ENCODE data around the gene KIR2DL4.
"Not testable (repeated sequence)": the region's sequence is repeated elsewhere in the genome, so short reads cannot be mapped to it uniquely, and the experiment has no call there.

KIR2DL4 gene

DNA sequence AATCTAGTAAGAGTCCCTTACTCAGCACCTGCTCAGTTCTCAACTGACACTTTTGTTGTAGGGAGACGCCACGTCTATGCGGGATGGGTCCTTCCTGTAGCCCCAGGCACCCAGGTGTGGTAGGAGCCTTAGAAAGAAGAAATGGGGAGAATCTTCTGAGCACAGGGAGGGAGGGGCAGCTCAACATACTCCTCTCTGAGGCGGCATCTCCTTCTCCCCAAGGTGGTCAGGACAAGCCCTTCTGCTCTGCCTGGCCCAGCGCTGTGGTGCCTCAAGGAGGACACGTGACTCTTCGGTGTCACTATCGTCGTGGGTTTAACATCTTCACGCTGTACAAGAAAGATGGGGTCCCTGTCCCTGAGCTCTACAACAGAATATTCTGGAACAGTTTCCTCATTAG lies 1.2 kb downstream of the KIR2DL4 start:
- DNase-seq (ENCODE audit: low read depth): no peak

- DNase-seq (ENCODE audit: low read depth): no peak
Observed at GRCh38 chr19:54805665-54806515, 2.5 kb downstream of the KIR2DL4 start.

DNA sequence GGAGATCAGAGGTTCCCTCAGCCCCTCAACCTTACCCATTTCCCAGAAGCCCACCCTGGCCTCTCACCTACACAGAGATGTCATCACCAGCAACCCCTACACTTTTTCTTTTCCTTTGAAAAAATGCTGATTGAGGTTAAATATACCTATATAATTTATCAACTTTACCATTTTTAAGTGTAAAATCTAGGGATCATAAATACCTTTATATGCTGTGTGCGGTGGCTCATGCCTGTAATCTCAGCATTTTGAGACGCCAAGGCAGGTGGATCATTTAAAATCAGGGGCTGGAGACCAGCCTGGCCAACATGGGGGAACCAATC lies 3.1 kb downstream of the KIR2DL4 start:
- no peak for DNase-seq (ENCODE audit: low read depth)

GRCh38 chr19:54814571-54814970 lies 11.2 kb downstream of the KIR2DL4 start:
- DNase-seq (ENCODE audit: low read depth): not testable (repeated sequence)

DNA sequence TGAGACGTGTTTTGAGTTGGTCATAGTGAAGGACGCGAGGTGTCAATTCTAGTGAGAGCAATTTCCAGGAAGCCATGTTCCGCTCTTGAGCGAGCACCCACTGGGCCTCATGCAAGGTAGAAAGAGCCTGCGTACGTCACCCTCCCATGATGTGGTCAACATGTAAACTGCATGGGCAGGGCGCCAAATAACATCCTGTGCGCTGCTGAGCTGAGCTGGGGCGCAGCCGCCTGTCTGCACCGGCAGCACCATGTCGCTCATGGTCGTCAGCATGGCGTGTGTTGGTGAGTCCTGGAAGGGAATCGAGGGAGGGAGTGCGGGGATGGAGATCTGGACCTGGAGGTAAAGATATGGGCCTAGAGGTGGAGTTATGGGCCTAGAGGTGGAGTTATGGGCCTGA lies 12.8 kb downstream of the KIR2DL4 start, which contains the start of gene KIR3DL1:
Gene KIR3DL1, plus strand, starts transcription at position 218 of the 400 bp plus-strand sequence.
- DNase-seq (ENCODE audit: low read depth): not testable (repeated sequence)

DNA sequence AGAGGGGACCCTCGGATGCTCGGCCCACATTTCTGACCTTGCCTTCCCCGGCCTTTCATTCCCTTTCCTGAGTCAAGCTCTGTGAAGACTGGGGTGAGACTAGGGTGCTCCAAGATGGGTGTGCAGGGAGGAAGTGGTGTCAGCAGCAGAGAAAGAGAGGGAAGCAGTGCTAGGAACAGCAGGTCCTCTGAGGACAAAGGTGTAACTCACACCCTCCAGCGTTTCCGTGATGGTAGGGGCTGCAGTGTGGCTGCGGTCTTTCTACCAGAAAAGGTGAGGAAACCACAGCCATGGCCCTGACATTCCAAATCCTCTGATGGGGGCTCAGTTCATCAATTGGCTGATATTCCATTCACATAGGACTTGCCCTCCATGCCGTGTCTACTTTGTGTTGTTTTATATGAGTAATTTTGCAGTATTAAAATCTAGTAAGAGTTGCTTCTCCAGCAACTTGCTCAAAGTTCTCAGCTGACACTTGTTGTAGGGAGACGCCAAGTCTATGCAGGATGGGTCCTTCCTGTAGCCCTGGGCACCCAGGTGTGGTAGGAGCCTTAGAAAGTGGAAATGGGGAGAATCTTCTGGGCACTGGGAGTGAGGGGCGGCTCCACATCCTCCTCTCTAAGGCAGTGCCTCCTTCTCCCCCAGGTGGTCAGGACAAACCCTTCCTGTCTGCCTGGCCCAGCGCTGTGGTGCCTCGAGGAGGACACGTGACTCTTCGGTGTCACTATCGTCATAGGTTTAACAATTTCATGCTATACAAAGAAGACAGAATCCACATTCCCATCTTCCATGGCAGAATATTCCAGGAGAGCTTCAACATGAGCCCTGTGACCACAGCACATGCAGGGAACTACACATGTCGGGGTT lies 14.5 kb downstream of the KIR2DL4 start:
- no peak for DNase-seq (ENCODE audit: low read depth)

DNA sequence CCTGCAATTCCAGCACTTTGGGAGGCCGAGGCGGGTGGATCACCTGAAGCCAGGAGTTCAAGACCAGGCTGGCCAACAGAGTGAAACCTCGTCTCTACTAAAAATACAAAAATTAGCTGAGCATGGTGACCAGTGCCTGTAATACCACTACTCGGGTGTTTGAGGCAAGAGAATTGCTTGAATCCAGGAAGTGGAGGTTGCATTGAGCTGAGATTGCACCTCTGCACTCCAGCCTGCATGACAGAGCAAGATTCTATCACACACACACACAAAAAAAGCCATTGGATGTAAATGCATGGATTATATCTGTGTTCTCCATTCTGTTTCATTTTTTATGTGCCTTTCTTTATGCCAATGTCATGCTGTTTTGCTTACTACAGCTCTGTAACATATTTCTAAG lies 21.0 kb downstream of the KIR2DL4 start:
- DNase-seq (ENCODE audit: low read depth): not testable (repeated sequence)

DNA sequence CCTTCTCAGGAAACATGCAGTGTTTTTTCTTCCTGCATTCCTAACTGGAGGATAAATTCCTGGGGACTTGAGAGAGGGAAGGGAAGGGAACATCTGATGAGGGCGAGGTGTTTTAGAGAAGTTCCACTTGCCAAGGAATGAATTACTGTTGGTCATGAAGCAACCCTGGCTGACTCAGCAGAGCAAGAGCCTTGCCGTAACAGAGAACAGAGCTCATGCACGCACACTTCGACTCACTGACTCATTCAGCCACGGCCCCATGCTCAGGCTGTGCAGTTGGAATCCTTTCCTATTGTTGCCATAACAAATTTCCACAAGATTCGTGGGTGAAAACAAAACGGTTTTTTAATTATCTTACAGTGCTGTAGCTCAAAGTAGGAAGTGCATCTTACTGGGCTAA lies 21.9 kb downstream of the KIR2DL4 start:
- not testable (repeated sequence) for DNase-seq (ENCODE audit: low read depth)

- DNase-seq (ENCODE audit: low read depth): not testable (repeated sequence)
Observed at GRCh38 chr19:54828064-54828463, 24.7 kb downstream of the KIR2DL4 start.

DNA sequence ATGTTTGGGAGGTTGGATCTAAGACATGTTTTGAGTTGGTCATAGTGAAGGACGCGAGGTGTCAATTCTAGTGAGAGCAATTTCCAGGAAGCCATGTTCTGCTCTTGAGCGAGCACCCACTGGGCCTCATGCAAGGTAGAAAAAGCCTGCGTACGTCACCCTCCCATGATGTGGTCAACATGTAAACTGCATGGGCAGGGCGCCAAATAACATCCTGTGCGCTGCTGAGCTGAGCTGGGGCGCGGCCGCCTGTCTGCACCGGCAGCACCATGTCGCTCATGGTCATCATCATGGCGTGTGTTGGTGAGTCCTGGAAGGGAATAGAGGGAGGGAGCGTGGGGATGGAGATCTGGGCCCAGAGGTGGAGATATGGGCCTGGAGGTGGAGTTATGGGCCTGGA lies 29.1 kb downstream of the KIR2DL4 start, which contains the start of gene KIR2DS4:
Gene KIR2DS4, plus strand, starts transcription at position 181 of the 400 bp plus-strand sequence.
- DNase-seq (ENCODE audit: low read depth): not testable (repeated sequence)

- DNase-seq (ENCODE audit: low read depth): not testable (repeated sequence)
Observed at GRCh38 chr19:54835126-54835525, 31.7 kb downstream of the KIR2DL4 start.

DNA sequence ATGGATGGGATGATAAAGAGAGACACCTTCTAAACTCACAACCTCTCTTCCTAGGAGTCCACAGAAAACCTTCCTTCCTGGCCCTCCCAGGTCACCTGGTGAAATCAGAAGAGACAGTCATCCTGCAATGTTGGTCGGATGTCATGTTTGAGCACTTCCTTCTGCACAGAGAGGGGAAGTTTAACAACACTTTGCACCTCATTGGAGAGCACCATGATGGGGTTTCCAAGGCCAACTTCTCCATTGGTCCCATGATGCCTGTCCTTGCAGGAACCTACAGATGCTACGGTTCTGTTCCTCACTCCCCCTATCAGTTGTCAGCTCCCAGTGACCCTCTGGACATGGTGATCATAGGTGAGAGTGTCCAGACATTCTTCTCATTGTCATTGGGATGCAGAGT lies 34.1 kb downstream of the KIR2DL4 start:
- not testable (repeated sequence) for DNase-seq (ENCODE audit: low read depth)

DNA sequence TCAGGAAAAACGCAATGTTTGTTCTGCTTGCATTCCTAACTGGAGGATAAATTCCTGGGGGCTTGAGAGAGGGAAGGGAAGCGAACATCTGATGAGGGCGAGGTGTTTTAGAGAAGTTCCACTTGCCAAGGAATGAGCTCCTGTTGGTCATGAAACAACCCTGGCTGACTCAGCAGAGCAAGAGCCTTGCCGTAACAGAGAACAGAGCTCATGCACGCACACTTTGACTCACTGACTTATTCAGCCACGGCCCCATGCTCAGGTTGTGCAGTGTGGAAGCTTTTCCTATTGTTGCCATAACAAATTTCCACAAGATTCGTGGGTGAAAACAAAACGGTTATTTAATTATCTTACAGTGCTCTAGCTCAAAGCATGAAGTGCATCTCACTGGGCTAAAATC lies 39.8 kb downstream of the KIR2DL4 start:
- DNase-seq (ENCODE audit: low read depth): not testable (repeated sequence)

GRCh38 chr19:54850061-54850640 lies 46.7 kb downstream of the KIR2DL4 start, which contains the start of gene KIR3DL2:
Gene KIR3DL2 (plus strand): TSS chr19:54850443. CDS start chr19:54850476, 33 bp downstream.
- not testable (repeated sequence) for DNase-seq (ENCODE audit: low read depth)

DNA sequence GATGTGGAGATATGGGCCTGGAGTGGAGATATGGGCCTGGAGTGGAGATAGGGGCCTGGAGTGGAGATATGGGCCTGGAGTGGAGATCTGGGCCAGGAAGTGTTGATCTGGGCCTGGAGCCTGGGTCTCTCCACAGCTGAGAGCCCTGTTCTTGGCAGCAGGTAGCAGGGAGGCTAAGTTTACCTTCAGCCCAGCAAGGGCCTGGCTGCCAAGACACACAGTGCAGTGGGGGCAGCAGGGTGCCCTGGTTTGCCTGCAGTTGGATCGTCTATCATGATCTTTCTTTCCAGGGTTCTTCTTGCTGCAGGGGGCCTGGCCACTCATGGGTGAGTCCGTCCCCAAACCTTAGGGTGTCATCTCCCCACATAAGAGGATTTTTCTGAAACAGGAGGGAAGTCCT lies 47.5 kb downstream of the KIR2DL4 start:
- DNase-seq (ENCODE audit: low read depth): no peak

DNA sequence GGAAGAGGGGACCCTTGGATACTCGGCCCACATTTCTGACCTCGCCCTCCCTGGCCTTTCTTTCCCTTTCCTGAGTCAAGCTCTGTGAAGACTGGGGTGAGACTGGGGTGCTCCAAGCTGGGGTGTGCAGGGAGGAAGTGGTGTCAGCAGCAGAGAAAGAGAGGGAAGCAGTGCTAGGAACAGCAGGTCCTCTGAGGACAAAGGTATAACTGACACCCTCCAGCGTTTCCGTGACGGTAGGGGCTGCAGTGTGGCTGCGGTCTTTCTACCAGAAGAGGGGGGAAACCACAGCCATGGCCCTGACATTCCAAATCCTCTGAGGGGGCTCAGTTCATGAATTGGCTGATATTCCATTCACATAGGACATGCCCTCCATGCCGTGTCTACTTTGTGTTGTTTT lies 47.9 kb downstream of the KIR2DL4 start:
- DNase-seq (ENCODE audit: low read depth): no peak

GRCh38 chr19:54855241-54855640 lies 51.8 kb downstream of the KIR2DL4 start:
- not testable (repeated sequence) for DNase-seq (ENCODE audit: low read depth)

DNA sequence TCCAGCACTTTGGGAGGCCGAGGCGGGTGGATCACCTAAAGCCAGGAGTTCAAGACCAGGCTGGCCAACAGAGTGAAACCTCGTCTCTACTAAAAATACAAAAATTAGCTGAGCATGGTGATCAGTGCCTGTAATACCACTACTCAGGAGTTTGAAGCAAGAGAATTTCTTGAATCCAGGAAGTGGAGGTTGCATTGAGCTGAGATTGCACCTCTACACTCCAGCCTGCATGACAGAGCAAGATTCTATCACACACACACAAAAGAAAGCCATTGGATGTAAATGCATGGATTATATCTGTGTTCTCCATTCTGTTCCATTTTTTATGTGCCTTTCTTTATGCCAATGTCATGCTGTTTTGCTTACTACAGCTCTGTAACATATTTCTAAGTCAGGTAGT lies 55.1 kb downstream of the KIR2DL4 start:
- DNase-seq (ENCODE audit: low read depth): not testable (repeated sequence)

GRCh38 chr19:54859421-54859820 lies 56.0 kb downstream of the KIR2DL4 start:
- not testable (repeated sequence) for DNase-seq (ENCODE audit: low read depth)

DNA sequence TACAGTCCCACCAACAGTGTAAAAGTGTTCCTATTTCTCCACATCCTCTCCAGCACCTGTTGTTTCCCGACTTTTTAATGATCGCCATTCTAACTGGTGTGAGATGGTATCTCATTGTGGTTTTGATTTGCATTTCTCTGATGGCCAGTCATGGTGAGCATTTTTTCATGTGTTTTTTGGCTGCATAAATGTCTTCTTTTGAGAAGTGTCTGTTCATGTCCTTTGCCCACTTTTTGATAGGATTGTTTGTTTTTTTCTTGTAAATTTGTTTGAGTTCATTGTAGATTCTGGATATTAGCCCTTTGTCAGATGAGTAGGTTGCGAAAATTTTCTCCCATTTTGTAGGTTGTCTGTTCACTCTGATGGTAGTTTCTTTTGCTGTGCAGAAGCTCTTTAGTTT lies 60.0 kb downstream of the KIR2DL4 start:
- DNase-seq (ENCODE audit: low read depth): not testable (repeated sequence)
